Stimulated activated CD4-positive, alpha-beta T cell treated with anti-CD3 and anti-CD28 coated beads, Interleukin-2, amount 100 ng/mL, for 24 hours (primary cell): ENCODE measurements around the gene LTB4R.
"Not testable (repeated sequence)": the region's sequence is repeated elsewhere in the genome, so short reads cannot be mapped to it uniquely, and the experiment has no call there.

Experiments
- DNase-seq, 2 donors: peaks; one replicate each; pipeline ENCODE4 v3.0.0-alpha.2; 2020

The LTB4R gene

GRCh38 chr14:24325041-24325530 is 13.8 kb downstream of the LTB4R start:
- no peak for DNase-seq

GRCh38 chr14:24325963-24326362 is 14.7 kb downstream of the LTB4R start:
- no peak for DNase-seq

GRCh38 chr14:24327303-24327702 is 16.0 kb downstream of the LTB4R start:
- DNase-seq: peak in 1 of 2 donors; percentile 14

GRCh38 chr14:24327914-24328313 is 16.6 kb downstream of the LTB4R start:
- DNase-seq: not testable (repeated sequence)

GRCh38 chr14:24329073-24329663 is 17.9 kb downstream of the LTB4R start:
- DNase-seq: peak in 1 of 2 donors; percentile 16

- DNase-seq: peak in 1 of 2 donors; percentile 59
Observed at GRCh38 chr14:24329736-24330135, 18.4 kb downstream of the LTB4R start.

GRCh38 chr14:24330973-24331674 is 19.8 kb downstream of the LTB4R start:
- no peak for DNase-seq

GRCh38 chr14:24331731-24332267 is 20.5 kb downstream of the LTB4R start:
- no peak for DNase-seq

GRCh38 chr14:24332268-24332993 is 21.1 kb downstream of the LTB4R start:
- peak; percentile 81 to 84 for DNase-seq

GRCh38 chr14:24334431-24335291 is 23.4 kb downstream of the LTB4R start, which contains the start of gene ADCY4:
ADCY4 (minus strand) TSS chr14:24335071; CDS start chr14:24334652, 419 bp downstream.
- DNase-seq: no peak

GRCh38 chr14:24335461-24336171 is 24.3 kb downstream of the LTB4R start:
- DNase-seq: no peak

- DNase-seq: no peak
Observed at GRCh38 chr14:24337144-24337823, 26.0 kb downstream of the LTB4R start.

- DNase-seq: no peak
Observed at GRCh38 chr14:24337824-24338175, 26.5 kb downstream of the LTB4R start.

GRCh38 chr14:24338843-24339242 is 27.5 kb downstream of the LTB4R start:
- DNase-seq: no peak

- peak; percentile 75 for DNase-seq
Observed at GRCh38 chr14:24339284-24340151, 28.2 kb downstream of the LTB4R start, which contains the start of gene RIPK3. RIPK3 (minus strand) TSS chr14:24339991; CDS start chr14:24339826, 165 bp downstream.

GRCh38 chr14:24340606-24341005 is 29.3 kb downstream of the LTB4R start:
- DNase-seq: no peak

GRCh38 chr14:24342889-24343288 is 31.6 kb downstream of the LTB4R start:
- no peak for DNase-seq

GRCh38 chr14:24343795-24344660 is 32.7 kb downstream of the LTB4R start:
- DNase-seq: no peak

GRCh38 chr14:24347134-24347533 is 35.8 kb downstream of the LTB4R start:
- no peak for DNase-seq
